Left ventricle myocardium inferior (tissue), 1 donor: Measurements from ENCODE around the gene MFSD6. TPM values are rescaled to one million over a fixed set of nuclear protein-coding genes. Genes with fewer than 3 reads are reported as not detected.
A peak's percentile ranks its signal among the peaks of the same experiment; 100 is the strongest.

Source experiments
- DNase-seq: peaks from one replicate; pipeline ENCODE4 v3.0.0-alpha.2; 2020
- H3K27ac ChIP-seq: fragments of 200-600 bp; replicated peaks from 2 replicates; pipeline ENCODE4 v1.8.0; 2021
- H3K27me3 ChIP-seq: fragments of 200-600 bp; 2 replicates; pipeline ENCODE4 v1.8.0; 2021; ENCODE audit warnings: low read depth
- H3K36me3 ChIP-seq: fragments of 200-600 bp; 2 replicates; pipeline ENCODE4 v1.8.0; 2021
- H3K4me1 ChIP-seq: fragments of 200-600 bp; 2 replicates; pipeline ENCODE4 v1.8.0; 2021
- H3K4me3 ChIP-seq: fragments of 200-600 bp; 2 replicates; pipeline ENCODE4 v1.8.0; 2021; ENCODE audit warnings: mild to moderate bottlenecking, moderate library complexity
- H3K9me3 ChIP-seq: fragments of 200-600 bp; replicated peaks from 2 replicates; pipeline ENCODE4 v1.8.0; 2021
- intact Hi-C: fragments of 100-400 bp; cut with micrococcal nuclease; formaldehyde crosslinking; loops from one replicate; pipeline ENCODE4 v1.11.0; 2022
- total RNA-seq: library from RNA; stranded (reverse); fragmentation: NEBNext Ultra II Directional; extraction: Animal tissue kit (Norgen Biotek cat#: 25700); gene quantifications from one replicate; pipeline ENCODE4 v1.2.1, GENCODE V29; 2021
- TF ChIP-seq, protein P1 (sequence below): fragments of 200-600 bp; IDR thresholded peaks from 2 replicates; pipeline ENCODE4 v1.8.0; 2021; ENCODE audit warnings: antibody characterized with exemption, mild to moderate bottlenecking, borderline replicate concordance
- donor health status: DM: no; HTN: yes; CAD: no; lungs with severe emphysema.

The MFSD6 gene
- total RNA-seq, 1 donor from 2014 or later: 21.4 TPM

DNA sequence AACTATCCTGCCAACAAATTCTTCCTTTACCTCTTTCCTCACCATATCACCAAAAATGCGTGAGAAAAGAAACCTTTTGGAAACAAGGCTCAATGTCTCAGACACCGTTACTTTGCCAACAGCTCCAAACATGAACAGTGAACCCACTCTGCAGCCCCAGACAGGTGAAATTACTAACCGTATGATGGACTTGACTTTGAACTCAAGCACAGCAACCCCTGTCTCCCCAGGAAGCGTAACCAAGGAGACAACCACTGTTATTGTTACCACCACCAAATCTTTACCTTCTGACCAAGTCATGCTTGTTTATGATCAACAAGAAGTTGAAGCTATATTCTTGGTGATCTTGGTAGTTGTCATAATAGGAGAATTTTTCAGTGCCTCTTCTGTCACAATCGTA lies 28.4 kb downstream of the MFSD6 start:
- Histone ChIP-seq H3K36me3 (peaks cover 24% of the 10 kb centered on the region), H3K4me1 (peaks cover 19% of the 10 kb centered on the region), H3K4me3 (no peak overlapping the region), H3K9me3 (no peaks in the 10 kb centered on the region), H3K27me3 (no peaks in the 10 kb centered on the region), H3K27ac (no peak overlapping the region)
- intact Hi-C loops: no loop called here
- TF ChIP-seq, protein P1, sequence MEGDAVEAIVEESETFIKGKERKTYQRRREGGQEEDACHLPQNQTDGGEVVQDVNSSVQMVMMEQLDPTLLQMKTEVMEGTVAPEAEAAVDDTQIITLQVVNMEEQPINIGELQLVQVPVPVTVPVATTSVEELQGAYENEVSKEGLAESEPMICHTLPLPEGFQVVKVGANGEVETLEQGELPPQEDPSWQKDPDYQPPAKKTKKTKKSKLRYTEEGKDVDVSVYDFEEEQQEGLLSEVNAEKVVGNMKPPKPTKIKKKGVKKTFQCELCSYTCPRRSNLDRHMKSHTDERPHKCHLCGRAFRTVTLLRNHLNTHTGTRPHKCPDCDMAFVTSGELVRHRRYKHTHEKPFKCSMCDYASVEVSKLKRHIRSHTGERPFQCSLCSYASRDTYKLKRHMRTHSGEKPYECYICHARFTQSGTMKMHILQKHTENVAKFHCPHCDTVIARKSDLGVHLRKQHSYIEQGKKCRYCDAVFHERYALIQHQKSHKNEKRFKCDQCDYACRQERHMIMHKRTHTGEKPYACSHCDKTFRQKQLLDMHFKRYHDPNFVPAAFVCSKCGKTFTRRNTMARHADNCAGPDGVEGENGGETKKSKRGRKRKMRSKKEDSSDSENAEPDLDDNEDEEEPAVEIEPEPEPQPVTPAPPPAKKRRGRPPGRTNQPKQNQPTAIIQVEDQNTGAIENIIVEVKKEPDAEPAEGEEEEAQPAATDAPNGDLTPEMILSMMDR: no peak
- DNase-seq: no peak

DNA sequence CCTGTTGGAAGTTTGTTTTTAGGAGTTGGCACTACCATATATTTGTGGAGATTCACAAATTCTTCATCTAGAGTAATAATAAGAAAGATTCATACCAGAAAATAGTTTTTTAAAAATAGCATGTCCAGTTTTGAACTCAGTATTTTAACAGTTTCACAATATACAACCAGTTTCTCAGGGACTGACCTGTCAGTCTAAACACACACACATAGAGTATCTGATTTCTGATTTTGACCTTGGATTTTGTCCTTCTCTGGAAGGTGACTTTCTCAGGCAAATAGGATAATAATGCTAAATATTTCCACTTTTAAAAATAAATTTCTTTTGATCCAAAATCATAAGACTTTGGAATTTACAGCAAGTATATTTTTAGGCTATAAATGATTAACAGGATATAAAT lies 32.0 kb downstream of the MFSD6 start:
- peaks cover 24% of the 10 kb centered on the region for H3K36me3 ChIP-seq
- peaks cover 43% of the 10 kb centered on the region for H3K4me1 ChIP-seq
- H3K9me3 ChIP-seq: no peaks in the 10 kb centered on the region
- H3K4me3 ChIP-seq: no peak overlapping the region
- no peak for DNase-seq
- no peak overlapping the region for H3K27ac ChIP-seq
- intact Hi-C loops: no loop called here
- TF ChIP-seq, protein P1: no peak
- H3K27me3 ChIP-seq: no peaks in the 10 kb centered on the region

DNA sequence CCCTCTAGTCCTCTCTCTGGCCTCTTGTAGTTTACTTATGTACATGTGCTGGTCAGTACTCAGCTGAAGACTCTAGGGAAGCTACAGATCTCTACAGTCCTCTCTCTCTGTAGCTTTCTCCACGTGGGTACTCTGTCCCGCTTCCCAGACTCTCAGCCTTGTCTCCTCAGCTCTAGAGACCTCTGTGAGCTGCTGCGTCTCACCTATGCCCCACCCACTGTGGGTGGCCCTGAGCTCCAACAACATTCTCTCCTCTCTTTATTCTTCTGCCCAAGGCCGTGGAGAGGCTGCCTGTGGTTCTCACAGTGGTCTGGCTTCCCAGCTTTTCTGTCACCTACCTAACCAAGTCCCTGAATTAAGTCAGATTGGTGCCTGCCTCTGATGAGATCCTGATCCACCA lies 33.4 kb downstream of the MFSD6 start:
- no peak overlapping the region for H3K27ac ChIP-seq
- H3K9me3 ChIP-seq: no peaks in the 10 kb centered on the region
- TF ChIP-seq, protein P1: no peak
- H3K27me3 ChIP-seq: no peaks in the 10 kb centered on the region
- H3K36me3 ChIP-seq: peaks cover 17% of the 10 kb centered on the region
- H3K4me1 ChIP-seq: peaks cover 54% of the 10 kb centered on the region
- H3K4me3 ChIP-seq: no peak overlapping the region
- no peak for DNase-seq
- intact Hi-C loops: no loop called here

DNA sequence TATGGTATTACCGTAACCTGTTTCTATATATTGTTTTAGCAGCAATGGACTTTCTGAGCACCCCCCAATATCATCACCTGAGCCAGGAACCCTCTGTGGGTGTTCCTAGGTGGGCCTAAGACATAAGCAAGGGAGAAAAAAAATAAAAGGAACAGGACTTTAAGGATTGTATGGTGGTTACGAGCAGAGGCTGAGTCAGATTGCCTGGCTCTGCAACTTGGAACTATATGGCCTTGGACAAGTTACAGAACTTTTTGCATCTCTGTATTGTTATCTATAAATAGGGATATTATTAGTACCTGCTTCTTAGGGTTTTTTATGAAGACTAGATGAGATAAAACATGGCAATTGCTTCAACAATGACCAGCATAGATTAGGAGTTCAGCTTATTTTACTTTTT lies 34.9 kb downstream of the MFSD6 start:
- Histone ChIP-seq H3K4me3 (no peak overlapping the region), H3K27ac (no peak overlapping the region), H3K4me1 (peaks cover 64% of the 10 kb centered on the region), H3K36me3 (peaks cover 6% of the 10 kb centered on the region), H3K9me3 (no peaks in the 10 kb centered on the region), H3K27me3 (no peaks in the 10 kb centered on the region)
- intact Hi-C loops: no loop called here
- TF ChIP-seq, protein P1: no peak
- no peak for DNase-seq

DNA sequence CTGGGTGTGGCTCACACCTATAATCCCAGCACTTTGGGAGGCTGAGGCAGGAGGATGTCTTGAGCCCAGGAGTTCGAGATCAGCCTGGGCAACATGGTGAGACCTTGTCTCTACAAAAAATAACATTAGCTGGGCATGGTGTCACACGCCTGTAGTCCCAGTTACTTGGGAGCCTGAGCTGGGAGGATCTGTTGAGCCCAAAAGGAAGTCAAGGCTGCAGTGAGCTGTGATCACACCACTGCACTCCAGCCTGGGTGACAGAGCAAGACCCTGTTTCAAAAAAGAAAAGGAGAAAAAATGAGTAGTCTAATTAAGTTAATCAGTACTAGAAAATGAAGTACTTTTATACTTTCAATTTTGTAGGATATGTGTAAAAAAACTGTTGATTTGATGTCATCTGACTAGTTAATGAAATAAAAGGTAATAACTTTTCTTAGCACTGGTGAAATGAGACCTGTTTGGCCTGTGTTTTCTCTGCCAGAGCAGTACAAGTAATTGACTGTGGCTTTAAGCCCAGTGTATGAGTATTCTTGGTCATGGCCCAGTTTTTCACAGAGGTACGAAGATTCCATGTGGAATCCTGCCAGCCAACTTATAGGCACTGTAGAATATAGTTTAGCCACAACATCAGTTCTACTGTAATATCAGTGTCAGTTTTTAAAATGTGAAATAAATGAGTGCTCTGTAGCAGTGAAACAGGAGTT lies 35.8 kb downstream of the MFSD6 start:
- intact Hi-C loops: no loop called here
- TF ChIP-seq, protein P1: no peak
- H3K27me3 ChIP-seq: no peaks in the 10 kb centered on the region
- H3K27ac ChIP-seq: peak overlapping the region; percentile 39
- H3K4me3 ChIP-seq: no peak overlapping the region
- no peaks in the 10 kb centered on the region for H3K9me3 ChIP-seq
- no peaks in the 10 kb centered on the region for H3K36me3 ChIP-seq
- H3K4me1 ChIP-seq: peaks cover 65% of the 10 kb centered on the region
- DNase-seq: no peak
